ENCODE data around the gene LRRC2. TPM values are rescaled to one million over a fixed set of nuclear protein-coding genes. Genes with fewer than 3 reads are reported as not detected.
A peak's percentile ranks its signal among the peaks of the same experiment; 100 is the strongest.

LRRC2 gene
- total RNA-seq, 2 donors from 2014 or later = under 0.01 to 0.42 TPM

GRCh38 chr3:46490338-46491084 lies 75.6 kb downstream of the LRRC2 start:
- no peak for ATAC-seq (ENCODE audit: insufficient number of reproducible peaks, low FRiP score, low read depth)
- H3K4me1 ChIP-seq (ENCODE audit: control insufficient read depth in 1 of 2, low read depth in 2 of 2) = no peaks in the 10 kb centered on the region
- no peaks in the 10 kb centered on the region for H3K36me3 ChIP-seq
- no peaks in the 10 kb centered on the region for H3K9me3 ChIP-seq
- TF ChIP-seq CTCF (IDR thresholded peaks at IDR 0.05) = no peak
- no peak for DNase-seq (ENCODE audit: low spot score)
- H3K27ac ChIP-seq = no peak overlapping the region
- H3K4me3 ChIP-seq = no peak overlapping the region
- H3K27me3 ChIP-seq (replicated peaks; ENCODE audit: insufficient read depth) = no peaks in the 10 kb centered on the region

GRCh38 chr3:46489875-46490274 lies 76.2 kb downstream of the LRRC2 start:
- no peak for TF ChIP-seq CTCF (IDR thresholded peaks at IDR 0.05)
- no peaks in the 10 kb centered on the region for H3K9me3 ChIP-seq
- H3K4me3 ChIP-seq = no peak overlapping the region
- H3K4me1 ChIP-seq (ENCODE audit: control insufficient read depth in 1 of 2, low read depth in 2 of 2) = no peaks in the 10 kb centered on the region
- DNase-seq (ENCODE audit: low spot score) (no peak), ATAC-seq (ENCODE audit: insufficient number of reproducible peaks, low FRiP score, low read depth) (no peak)
- H3K36me3 ChIP-seq = no peaks in the 10 kb centered on the region
- H3K27ac ChIP-seq = no peak overlapping the region
- no peaks in the 10 kb centered on the region for H3K27me3 ChIP-seq (replicated peaks; ENCODE audit: insufficient read depth)

GRCh38 chr3:46489381-46489780 lies 76.7 kb downstream of the LRRC2 start:
- Histone ChIP-seq H3K27ac (no peak overlapping the region), H3K4me1 (ENCODE audit: control insufficient read depth in 1 of 2, low read depth in 2 of 2) (no peaks in the 10 kb centered on the region), H3K36me3 (no peaks in the 10 kb centered on the region), H3K27me3 (replicated peaks; ENCODE audit: insufficient read depth) (no peaks in the 10 kb centered on the region), H3K4me3 (no peak overlapping the region), H3K9me3 (no peaks in the 10 kb centered on the region)
- DNase-seq (ENCODE audit: low spot score) (no peak), ATAC-seq (ENCODE audit: insufficient number of reproducible peaks, low FRiP score, low read depth) (no peak)
- TF ChIP-seq CTCF (IDR thresholded peaks at IDR 0.05) = no peak

- H3K4me3 ChIP-seq = peak overlapping the region; percentile 10
- H3K36me3 ChIP-seq = no peaks in the 10 kb centered on the region
- DNase-seq (ENCODE audit: low spot score) (peak; percentile 37), ATAC-seq (ENCODE audit: insufficient number of reproducible peaks, low FRiP score, low read depth) (no peak)
- H3K27me3 ChIP-seq (replicated peaks; ENCODE audit: insufficient read depth) = no peaks in the 10 kb centered on the region
- no peaks in the 10 kb centered on the region for H3K9me3 ChIP-seq
- no peak overlapping the region for H3K27ac ChIP-seq
- TF ChIP-seq CTCF (IDR thresholded peaks at IDR 0.05) = peak; percentile 65
- H3K4me1 ChIP-seq (ENCODE audit: control insufficient read depth in 1 of 2, low read depth in 2 of 2) = no peaks in the 10 kb centered on the region
These were observed 77.3 kb downstream of the LRRC2 start for GRCh38 chr3:46488735-46489361.

- no peaks in the 10 kb centered on the region for H3K4me1 ChIP-seq (ENCODE audit: control insufficient read depth in 1 of 2, low read depth in 2 of 2)
- no peak for TF ChIP-seq CTCF (IDR thresholded peaks at IDR 0.05)
- no peak overlapping the region for H3K4me3 ChIP-seq
- no peak for ATAC-seq (ENCODE audit: insufficient number of reproducible peaks, low FRiP score, low read depth)
- no peaks in the 10 kb centered on the region for H3K9me3 ChIP-seq
- no peaks in the 10 kb centered on the region for H3K27me3 ChIP-seq (replicated peaks; ENCODE audit: insufficient read depth)
- no peak overlapping the region for H3K27ac ChIP-seq
- H3K36me3 ChIP-seq = no peaks in the 10 kb centered on the region
- no peak for DNase-seq (ENCODE audit: low spot score)
These were observed 80.3 kb downstream of the LRRC2 start for GRCh38 chr3:46485779-46486175.
